HG02763 (cell line): ENCODE results near the gene BUB1B.

ENCODE experiments used
- ATAC-seq: cut with Tn5 transposase; IDR thresholded peaks from one replicate; pipeline ENCODE4 v1.9.1; 2021; ENCODE audit warnings: mild to moderate bottlenecking, moderate library complexity; ENCODE audit not compliant: unreplicated experiment

The BUB1B gene

GRCh38 chr15:40239693-40240618 lies 79.1 kb downstream of the BUB1B start:
- no peak for ATAC-seq

DNA sequence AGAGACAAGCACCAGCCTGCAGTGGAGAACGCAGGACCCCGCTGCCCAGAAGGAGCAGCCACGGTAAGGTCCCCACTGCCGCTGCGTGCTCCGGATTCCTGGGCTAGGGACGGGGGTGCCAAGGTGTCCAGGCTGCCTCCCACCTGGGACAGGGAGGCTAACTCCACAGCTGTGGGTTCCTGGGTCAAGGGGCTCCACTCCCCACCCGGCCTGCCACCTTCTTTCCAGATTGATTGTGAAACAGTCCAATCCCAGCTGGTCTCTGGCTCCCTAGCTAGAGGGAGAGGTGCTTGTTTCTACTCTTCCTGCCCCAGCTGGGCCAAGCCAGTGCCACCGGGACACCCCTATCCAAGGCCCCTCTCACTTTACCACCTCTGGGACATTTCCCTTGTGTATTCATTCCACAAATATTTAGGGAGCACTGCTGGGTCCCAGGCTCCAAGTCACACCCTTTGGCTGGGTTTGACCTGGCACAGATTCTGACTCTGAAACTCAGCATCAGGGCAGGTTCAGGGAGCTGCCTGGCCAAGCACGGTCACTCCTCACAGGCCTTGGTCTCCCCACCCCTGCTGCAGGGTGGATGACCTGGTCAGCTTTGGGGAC lies 79.9 kb downstream of the BUB1B start:
- no peak for ATAC-seq

DNA sequence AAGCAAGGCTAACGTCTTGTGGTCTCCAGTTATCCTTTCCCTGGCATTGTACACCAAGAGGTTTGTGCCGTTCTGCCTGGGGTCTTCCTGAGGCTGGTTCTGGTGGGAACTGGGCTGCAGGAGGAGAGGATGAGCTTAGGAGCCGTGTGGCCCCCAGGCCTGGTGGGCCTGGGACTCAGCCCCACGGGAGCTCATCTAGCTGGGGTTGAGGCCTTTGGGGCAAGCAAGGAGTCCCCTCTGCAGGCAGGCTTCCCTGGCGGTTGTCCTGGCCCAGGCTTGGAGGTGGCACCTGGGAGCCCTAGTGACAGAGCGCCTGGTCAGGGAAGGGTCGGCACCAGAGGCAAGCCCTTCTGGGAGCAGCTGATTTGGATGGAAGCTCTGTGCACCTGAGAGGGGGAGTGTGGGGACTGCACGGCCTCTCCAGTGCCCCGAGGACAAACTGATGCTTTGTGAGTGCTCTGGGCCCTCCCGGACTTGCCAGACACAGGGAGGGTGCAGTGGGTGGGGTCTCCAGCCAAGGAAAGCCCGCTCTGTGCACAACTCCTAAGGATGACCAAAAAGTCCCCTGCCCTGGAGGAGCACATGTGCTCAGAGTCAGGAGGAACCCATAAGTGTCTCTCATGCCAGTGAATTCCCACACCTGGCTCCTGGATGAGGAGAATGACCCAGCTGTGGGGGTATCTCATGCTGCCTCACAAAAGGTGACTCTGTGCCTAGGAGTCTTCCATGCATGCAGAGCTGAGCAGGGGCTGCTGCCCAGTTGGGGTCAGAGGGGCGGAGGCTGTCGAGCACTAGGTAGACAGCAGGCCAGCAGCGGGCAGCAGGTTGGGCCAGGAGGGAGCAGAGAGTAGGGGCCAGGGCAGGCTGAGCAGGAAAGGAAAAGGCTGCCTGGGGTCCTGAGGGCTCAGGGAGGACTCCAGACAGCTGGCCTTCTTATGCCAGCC lies 80.7 kb downstream of the BUB1B start:
- no peak for ATAC-seq

- ATAC-seq: no peak
Observed at GRCh38 chr15:40242213-40242599, 81.3 kb downstream of the BUB1B start.

DNA sequence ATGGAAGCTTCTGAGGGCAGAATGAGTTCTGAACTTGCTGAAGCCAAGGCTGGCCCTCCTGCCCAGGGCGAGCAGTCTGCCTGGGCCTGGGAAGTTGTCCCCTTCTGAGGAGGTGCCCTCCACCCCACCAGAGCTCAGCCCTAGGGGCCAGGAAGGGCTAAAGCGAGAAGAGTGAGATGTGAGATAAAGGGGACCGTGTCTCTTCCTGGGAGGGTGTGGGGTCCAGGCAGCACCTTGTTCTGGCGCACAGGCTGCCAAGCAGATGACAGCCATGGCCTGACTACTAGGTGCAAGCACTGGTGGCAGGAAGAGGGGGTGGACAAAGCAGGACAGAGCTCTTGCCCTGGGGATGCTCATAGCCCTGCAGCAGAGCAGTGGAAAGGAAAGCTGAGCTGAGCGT lies 81.7 kb downstream of the BUB1B start:
- ATAC-seq: no peak

GRCh38 chr15:40243126-40243810 lies 82.4 kb downstream of the BUB1B start:
- no peak for ATAC-seq

DNA sequence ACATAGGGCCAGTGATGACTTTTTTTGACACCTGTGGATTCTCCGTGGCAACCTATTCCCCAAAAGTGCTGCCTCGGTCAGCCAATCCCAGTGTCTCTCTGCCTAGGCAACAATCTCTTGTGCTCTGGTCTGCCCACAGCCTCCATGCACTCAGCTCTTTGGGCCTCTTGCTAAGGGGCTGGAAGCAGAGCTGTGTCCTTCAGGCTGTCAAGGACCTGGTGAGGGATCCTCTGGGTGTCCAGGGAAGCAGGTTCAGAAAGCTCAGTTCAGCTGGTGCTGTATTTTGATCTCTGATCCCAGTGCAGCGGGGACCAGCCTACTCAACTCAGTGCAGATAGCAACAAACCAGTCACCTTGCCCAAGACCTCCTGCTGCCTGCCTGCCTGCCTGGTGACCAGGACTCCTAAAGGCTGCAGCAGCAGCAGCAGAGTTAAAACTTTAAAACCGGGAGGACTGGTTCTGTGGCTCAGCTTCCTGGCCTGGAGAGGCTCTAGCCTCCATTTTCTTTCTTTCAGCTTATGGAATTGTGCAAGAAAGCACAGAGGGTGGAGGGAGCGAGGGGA lies 84.2 kb downstream of the BUB1B start:
- ATAC-seq: no peak

DNA sequence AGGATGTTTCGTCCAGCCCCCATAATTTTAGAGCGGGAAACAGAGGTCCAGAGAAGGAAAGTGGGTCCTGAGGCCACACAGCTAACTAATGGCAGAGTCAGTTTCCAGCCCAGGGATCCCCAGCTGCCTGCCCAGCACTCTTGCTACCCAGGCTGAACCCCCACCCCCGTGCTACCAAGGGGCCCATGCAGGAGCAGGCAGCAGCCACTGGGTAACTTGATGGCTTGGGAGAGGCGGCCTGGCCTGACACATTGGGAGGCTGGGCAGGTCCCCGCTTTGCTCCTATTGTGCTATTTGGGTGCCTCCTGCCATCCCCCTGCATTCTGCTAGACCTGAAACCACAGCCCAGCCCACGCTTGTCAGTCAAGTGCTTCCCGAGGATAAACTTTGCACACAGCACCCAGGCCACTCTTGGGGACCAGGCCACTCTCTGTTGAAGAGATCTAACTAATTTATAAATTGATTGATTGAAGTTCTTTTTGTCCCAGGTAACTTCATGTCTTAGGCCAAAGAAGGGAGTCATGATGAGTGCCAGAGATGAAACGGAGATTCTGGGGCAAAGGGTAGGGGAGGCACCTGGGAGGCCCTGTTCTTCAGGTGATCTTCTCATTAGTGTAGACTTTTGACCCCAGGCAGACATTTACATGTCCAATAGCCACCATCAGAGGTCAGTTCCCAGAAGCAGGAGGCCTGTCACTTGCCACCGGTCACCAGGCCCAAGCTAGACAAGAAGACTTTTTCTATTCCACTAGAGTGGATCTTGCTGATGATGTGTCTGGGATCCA lies 85.0 kb downstream of the BUB1B start:
- no peak for ATAC-seq

DNA sequence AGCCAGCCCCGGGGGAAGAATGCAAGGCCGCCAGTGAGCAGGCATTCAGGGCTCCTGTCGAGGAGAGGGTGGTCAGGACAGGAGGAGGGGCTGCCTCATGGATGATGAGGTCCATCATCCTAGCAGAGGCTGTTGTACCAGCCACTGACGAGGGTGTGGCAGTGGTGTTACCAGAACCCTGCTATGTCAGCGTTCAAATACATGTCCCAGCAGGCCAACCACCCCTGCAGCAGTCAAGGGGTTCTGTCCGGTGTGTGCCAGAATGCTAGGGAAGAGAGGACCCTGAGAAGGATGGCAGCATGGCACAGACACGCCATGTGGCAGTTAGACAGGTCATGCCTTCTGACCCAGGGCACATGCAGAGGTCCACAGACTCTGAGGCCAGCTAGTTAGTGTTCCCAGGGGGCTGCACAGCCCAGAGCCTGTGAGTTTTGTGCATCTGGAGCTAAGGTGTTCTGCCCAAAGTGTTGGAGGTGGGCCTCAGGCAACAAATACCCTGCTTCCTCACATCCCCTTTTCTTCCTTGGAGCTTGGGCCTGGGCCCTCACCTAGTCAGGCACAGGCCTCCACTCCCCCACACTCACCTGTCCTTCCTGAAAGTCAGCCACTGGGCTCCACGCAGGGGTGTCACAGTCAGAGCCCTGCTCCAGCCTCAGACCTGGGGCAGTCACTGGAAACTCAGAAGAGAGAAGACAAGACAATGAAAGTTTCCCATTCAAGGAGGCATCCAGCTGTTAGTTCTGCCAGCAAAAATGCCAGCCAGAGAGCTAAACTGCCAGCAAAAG lies 85.8 kb downstream of the BUB1B start:
- no peak for ATAC-seq

GRCh38 chr15:40247406-40247971 lies 86.6 kb downstream of the BUB1B start:
- no peak for ATAC-seq

GRCh38 chr15:40248006-40248783 lies 87.3 kb downstream of the BUB1B start:
- ATAC-seq: no peak

- no peak for ATAC-seq
Observed at GRCh38 chr15:40249477-40250303, 88.8 kb downstream of the BUB1B start.

- ATAC-seq: no peak
Observed at GRCh38 chr15:40250304-40250656, 89.4 kb downstream of the BUB1B start.

- ATAC-seq: no peak
Observed at GRCh38 chr15:40250771-40251483, 90.1 kb downstream of the BUB1B start.

DNA sequence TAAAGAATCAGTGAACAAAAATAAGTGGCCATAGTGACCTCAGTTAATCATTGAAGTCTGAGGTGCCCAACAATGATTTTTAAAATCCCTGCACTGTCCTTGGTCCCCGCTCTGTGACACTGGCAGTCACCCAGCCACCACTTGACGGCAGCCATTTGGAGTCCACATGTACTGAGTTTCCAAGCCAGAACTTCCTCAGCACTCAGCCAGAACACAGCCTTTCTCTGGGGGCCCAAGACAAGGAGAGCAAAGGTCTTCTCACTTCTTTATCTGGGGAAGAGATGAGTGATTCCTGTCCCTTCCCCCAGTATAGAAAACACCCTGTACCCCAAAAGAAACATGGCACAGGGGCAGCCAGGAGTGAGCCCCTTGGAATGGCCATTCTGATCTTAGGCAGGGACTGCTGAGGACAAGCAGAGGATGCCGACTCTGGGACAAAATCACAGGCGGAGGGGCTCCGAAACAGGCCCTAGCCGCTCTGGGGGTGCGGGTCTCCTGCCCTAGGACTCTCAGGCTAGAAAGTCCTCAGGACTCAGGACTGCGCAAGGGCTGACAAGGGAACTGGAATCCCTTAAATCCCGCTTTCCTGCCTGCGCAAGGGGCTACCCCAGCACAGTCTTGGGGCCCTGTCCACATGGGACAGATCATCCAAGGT lies 90.7 kb downstream of the BUB1B start:
- ATAC-seq: no peak

GRCh38 chr15:40252141-40252437 lies 91.2 kb downstream of the BUB1B start:
- no peak for ATAC-seq
